ENCODE measurements around the gene IRF7. TPM values are rescaled to one million over a fixed set of nuclear protein-coding genes. Genes with fewer than 3 reads are reported as not detected.

The IRF7 gene
- total RNA-seq, 1 experiment from 2014 or later: 15.2 TPM

- BruUV-seq (replicated peaks): no TSS peak
- ChIA-PET POLR2A (no interaction called here), CTCF (no interaction called here), RAD21 (ENCODE audit: low non-redundant PET in 1 of 2, low total read pairs in 2 of 2, uncharacterized antibody in 2 of 2, unreplicated experiment in 2 of 2) (no interaction called here)
- intact Hi-C loops (cut with micrococcal nuclease): no loop called here
- H3K4me1 ChIP-seq (ENCODE audit: control insufficient read depth in 1 of 2, insufficient read depth in 2 of 2, low read length in 2 of 2): peaks cover 0 to 20% of the 10 kb centered on the region in 2 experiments; a peak in 2 of 4 replicates
- no peak overlapping the region for H3K9ac ChIP-seq (ENCODE audit: low read length)
- ATAC-seq (no peak), DNase-seq (ENCODE audit: low read depth, low spot score) (no peak)
- H2AFZ ChIP-seq (ENCODE audit: low read depth, low read length, poor library complexity, severe bottlenecking): no peak overlapping the region
- H3K9me2 ChIP-seq (ENCODE audit: insufficient read depth): no peaks in the 10 kb centered on the region
- peak overlapping the region; percentile 35; the same call in 1 of the 2 replicates for H3K4me2 ChIP-seq (ENCODE audit: low read length)
- no peak overlapping the region for H3K27ac ChIP-seq (ENCODE audit: low read depth, low read length)
- no peaks in the 10 kb centered on the region; the same call in 1 of the 2 replicates for H3K79me2 ChIP-seq (ENCODE audit: insufficient read depth, low read length)
- TF ChIP-seq ZBTB33 (IDR thresholded peaks at IDR 0.05; ENCODE audit: extremely low read depth, insufficient replicate concordance, low read length): no peak
- TF ChIP-seq CEBPB (IDR thresholded peaks at IDR 0.05; ENCODE audit: low read depth): no peak
- TF ChIP-seq ZNF274 (IDR thresholded peaks at IDR 0.05; ENCODE audit: low read depth, low read length): no peak
- no peak for TF ChIP-seq POLR2A (IDR thresholded peaks at IDR 0.05; ENCODE audit: borderline replicate concordance, extremely low read depth, insufficient read depth, insufficient read length)
- no peak for TF ChIP-seq CBX3 (IDR thresholded peaks at IDR 0.05; ENCODE audit: low read depth)
- no peak for TF ChIP-seq RAD21 (IDR thresholded peaks at IDR 0.05; ENCODE audit: low read depth)
- no peak for TF ChIP-seq FOSL1 (IDR thresholded peaks at IDR 0.05; ENCODE audit: low read depth)
- TF ChIP-seq ZFX (IDR thresholded peaks at IDR 0.05): no peak
- H3K9me3 ChIP-seq (ENCODE audit: control insufficient read depth in 1 of 2, insufficient read depth in 1 of 2, low read depth in 1 of 2, low read length in 2 of 2): no peaks in the 10 kb centered on the region
- no peaks in the 10 kb centered on the region for H3K27me3 ChIP-seq (ENCODE audit: insufficient read depth, low read length)
- no peaks in the 10 kb centered on the region; a peak in 1 of 4 replicates for H3K36me3 ChIP-seq (ENCODE audit: control insufficient read depth in 1 of 2, insufficient read depth in 2 of 2, low read length in 2 of 2)
- no peak overlapping the region for H3K4me3 ChIP-seq (replicated peaks in 1 of 2; ENCODE audit: low read depth in 1 of 2, low read length in 2 of 2)
- no peaks in the 10 kb centered on the region for H4K20me1 ChIP-seq (ENCODE audit: insufficient read depth)
These were observed 7.7 kb upstream of the IRF7 start for GRCh38 chr11:623349-623869.

DNA sequence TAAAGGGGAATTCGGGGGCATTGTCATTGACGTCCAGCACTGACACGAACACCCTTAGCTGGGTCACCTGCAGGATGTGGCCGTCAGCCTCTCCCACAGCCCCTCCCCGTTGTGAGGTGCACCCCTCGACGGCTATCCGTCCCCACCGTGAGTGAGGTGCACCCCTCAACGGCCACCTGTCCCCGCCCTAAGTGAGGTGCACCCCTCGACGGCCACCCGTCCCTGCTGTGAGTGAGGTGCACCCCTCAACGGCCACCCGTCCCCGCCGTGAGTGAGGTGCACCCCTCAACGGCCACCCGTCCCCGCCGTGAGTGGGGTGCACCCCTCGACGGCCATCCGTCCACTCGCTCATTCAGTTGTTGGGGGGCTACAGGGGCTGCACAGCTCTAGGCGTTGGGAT is 6.1 kb upstream of the IRF7 start:
- Histone ChIP-seq H3K9me2 (ENCODE audit: insufficient read depth) (no peaks in the 10 kb centered on the region), H3K4me1 (ENCODE audit: control insufficient read depth in 1 of 2, insufficient read depth in 2 of 2, low read length in 2 of 2) (peaks cover 0 to 14% of the 10 kb centered on the region in 2 experiments; a peak in 2 of 4 replicates), H3K27me3 (ENCODE audit: insufficient read depth, low read length) (no peaks in the 10 kb centered on the region), H3K36me3 (ENCODE audit: control insufficient read depth in 1 of 2, insufficient read depth in 2 of 2, low read length in 2 of 2) (peaks cover 3 to 4% of the 10 kb centered on the region in 2 experiments; a peak in 2 of 4 replicates), H4K20me1 (ENCODE audit: insufficient read depth) (no peaks in the 10 kb centered on the region), H2AFZ (ENCODE audit: low read depth, low read length, poor library complexity, severe bottlenecking) (no peak overlapping the region), H3K9me3 (ENCODE audit: control insufficient read depth in 1 of 2, insufficient read depth in 1 of 2, low read depth in 1 of 2, low read length in 2 of 2) (no peaks in the 10 kb centered on the region), H3K4me3 (replicated peaks in 1 of 2; ENCODE audit: low read depth in 1 of 2, low read length in 2 of 2) (no peak overlapping the region), H3K27ac (ENCODE audit: low read depth, low read length) (no peak overlapping the region), H3K4me2 (ENCODE audit: low read length) (no peak overlapping the region), H3K79me2 (ENCODE audit: insufficient read depth, low read length) (peaks cover 2% of the 10 kb centered on the region; the same call in 1 of the 2 replicates), H3K9ac (ENCODE audit: low read length) (no peak overlapping the region)
- RAD21 ChIA-PET (ENCODE audit: low non-redundant PET in 1 of 2, low total read pairs in 2 of 2, uncharacterized antibody in 2 of 2, unreplicated experiment in 2 of 2): no interaction called here
- intact Hi-C loops (cut with micrococcal nuclease): no loop called here
- BruUV-seq (replicated peaks): no TSS peak
- DNase-seq (ENCODE audit: low read depth, low spot score) (no peak), ATAC-seq (no peak)
- CTCF ChIA-PET: no interaction called here
- POLR2A ChIA-PET: no interaction called here
- TF ChIP-seq TCF7L2 (IDR thresholded peaks at IDR 0.05; ENCODE audit: borderline replicate concordance, extremely low read depth, insufficient read depth, insufficient read length): no peak
- no peak for TF ChIP-seq CTCF (IDR thresholded peaks at IDR 0.05 in 2 of 3, conservative IDR thresholded peaks at IDR 0.05 in 1 of 3; ENCODE audit: borderline replicate concordance in 1 of 3, insufficient read depth in 1 of 3, low read depth in 2 of 3, low read length in 2 of 3)
- TF ChIP-seq REST (IDR thresholded peaks at IDR 0.05; ENCODE audit: low read depth): no peak
- no peak for TF ChIP-seq ELF1 (IDR thresholded peaks at IDR 0.05; ENCODE audit: borderline replicate concordance, low read depth)
- TF ChIP-seq ZNF274 (IDR thresholded peaks at IDR 0.05; ENCODE audit: low read depth, low read length): no peak
- TF ChIP-seq RAD21 (IDR thresholded peaks at IDR 0.05; ENCODE audit: low read depth): no peak
- TF ChIP-seq POLR2A (IDR thresholded peaks at IDR 0.05; ENCODE audit: borderline replicate concordance, extremely low read depth, insufficient read depth, insufficient read length): no peak
